K562 (cell line): Measurements from ENCODE around the gene TREM1. TPM values are rescaled to one million over a fixed set of nuclear protein-coding genes. Genes with fewer than 3 reads are reported as not detected.

Experiments
- ATF1 ChIP-seq, 2 experiments: fragments of 450-650 bp in 1 of 2; IDR thresholded peaks; 2 replicates each; pipeline ENCODE4 v1.6.1; 2016; ENCODE audit warnings: missing compliant biosample characterization in 1 of 2, missing genetic modification characterization in 1 of 2
- CBX3 ChIP-seq, 2 experiments: IDR thresholded peaks; 1 replicate in 1 of 2; 2 replicates in 1 of 2; pipeline ENCODE4 v1.6.1; 2012; ENCODE audit warnings: inconsistent platforms in 2 of 2, low read length in 2 of 2, borderline replicate concordance in 1 of 2, control low read depth in 1 of 2
- EHMT2 ChIP-seq: fragments of 450-650 bp; IDR thresholded peaks from 2 replicates; pipeline ENCODE4 v1.6.1; 2018; ENCODE audit warnings: antibody characterized with exemption
- ETS1 ChIP-seq: conservative IDR thresholded peaks from 2 replicates; pipeline ENCODE4 v1.6.1; 2011; ENCODE audit warnings: low read depth, mild to moderate bottlenecking, low read length; ENCODE audit not compliant: control insufficient read depth
- ETV1 ChIP-seq: fragments of 450-650 bp; conservative IDR thresholded peaks from 2 replicates; pipeline ENCODE4 v1.6.1; 2016; ENCODE audit warnings: missing genetic modification characterization, control low read depth, low read depth, missing compliant biosample characterization
- FOXJ3 ChIP-seq: sonication (generic); formaldehyde crosslinking; IDR thresholded peaks from 2 replicates; pipeline ENCODE4 v1.4.0; 2020; ENCODE audit warnings: mild to moderate bottlenecking, missing genetic modification reagents
- HMG20B ChIP-seq: fragments of 250-450 bp; sonication (Bioruptor Pico); IDR thresholded peaks from 2 replicates; pipeline ENCODE4 v1.5.0; 2021; ENCODE audit warnings: mild to moderate bottlenecking
- KAT8 ChIP-seq: fragments of 450-650 bp; IDR thresholded peaks from 2 replicates; pipeline ENCODE4 v1.6.1; 2016; ENCODE audit warnings: low read depth, mild to moderate bottlenecking
- MEIS2 ChIP-seq: fragments of 450-650 bp; IDR thresholded peaks from 2 replicates; pipeline ENCODE4 v1.6.1; 2014; ENCODE audit warnings: mild to moderate bottlenecking; ENCODE audit not compliant: partially characterized antibody
- NFE2 ChIP-seq: IDR thresholded peaks from 2 replicates; pipeline ENCODE4 v1.6.1; 2014; ENCODE audit warnings: antibody characterized with exemption, low read depth
- PTRF ChIP-seq: fragments of 450-650 bp; IDR thresholded peaks from 2 replicates; pipeline ENCODE4 v1.6.1; 2016; ENCODE audit warnings: mild to moderate bottlenecking, missing genetic modification characterization, missing compliant biosample characterization
- RBM15 ChIP-seq: fragments of 200-400 bp; formaldehyde crosslinking; IDR thresholded peaks from 2 replicates; pipeline ENCODE4 v1.6.1; 2018; ENCODE audit warnings: mild to moderate bottlenecking, low read length, moderate library complexity; ENCODE audit not compliant: insufficient read depth
- THAP7 ChIP-seq: fragments of 250-450 bp; sonication (Bioruptor Pico); IDR thresholded peaks from 2 replicates; pipeline ENCODE4 v1.5.0; 2021
- ZBTB26 ChIP-seq: fragments of 450-650 bp; formaldehyde crosslinking; IDR thresholded peaks from 2 replicates; pipeline ENCODE4 v1.4.0; 2022; ENCODE audit warnings: missing genetic modification characterization
- ZKSCAN1 ChIP-seq: fragments of 150-350 bp; IDR thresholded peaks from 2 replicates; pipeline ENCODE4 v1.6.1; 2016; ENCODE audit warnings: low read depth, low read length
- ZNF224 ChIP-seq: sonication (generic); formaldehyde crosslinking; IDR thresholded peaks from 2 replicates; pipeline ENCODE4 v1.8.0; 2022; ENCODE audit warnings: mild to moderate bottlenecking, missing genetic modification reagents
- ZNF253 ChIP-seq: fragments of 250-450 bp; sonication (Bioruptor Pico); conservative IDR thresholded peaks from 2 replicates; pipeline ENCODE4 v1.6.1; 2021; ENCODE audit warnings: mild to moderate bottlenecking
- ZNF311 ChIP-seq: fragments of 250-450 bp; sonication (Bioruptor Pico); IDR thresholded peaks from 2 replicates; pipeline ENCODE4 v1.4.0; 2020; ENCODE audit warnings: mild to moderate bottlenecking, moderate library complexity
- ZNF408 ChIP-seq: fragments of 250-450 bp; sonication (Bioruptor Pico); IDR thresholded peaks from 2 replicates; pipeline ENCODE4 v1.4.0; 2020; ENCODE audit warnings: low read depth, mild to moderate bottlenecking, moderate library complexity
- ZNF41 ChIP-seq: fragments of 250-450 bp; sonication (Bioruptor Pico); conservative IDR thresholded peaks from 2 replicates; pipeline ENCODE4 v1.4.0; 2020; ENCODE audit warnings: mild to moderate bottlenecking
- ZNF583 ChIP-seq: fragments of 250-450 bp; sonication (Bioruptor Pico); IDR thresholded peaks from 2 replicates; pipeline ENCODE4 v1.4.0; 2020
- ZNF695 ChIP-seq: fragments of 450-650 bp; formaldehyde crosslinking; IDR thresholded peaks from 2 replicates; pipeline ENCODE4 v1.4.0; 2020; ENCODE audit warnings: mild to moderate bottlenecking, moderate library complexity
- ZNF79 ChIP-seq: fragments of 250-450 bp; sonication (Bioruptor Pico); IDR thresholded peaks from 2 replicates; pipeline ENCODE4 v1.4.0; 2020; ENCODE audit warnings: low read depth, mild to moderate bottlenecking, moderate library complexity
- ZSCAN29 ChIP-seq: fragments of 450-650 bp; IDR thresholded peaks from 2 replicates; pipeline ENCODE4 v1.6.1; 2017
- polyA plus RNA-seq, 8 experiments: library from polyadenylated mRNA; depleted of rRNA in 4 of 8; stranded (reverse) in 5 of 8; unstranded in 3 of 8; fragments of >200 nt; fragmentation: Nextera tagmentation in 2 of 8; fragmentation: Illumina TruSeq in 1 of 8; extraction: Ambion mirVana in 2 of 8; extraction: Trizol in 1 of 8; gene quantifications; 2 replicates each; pipeline versions ENCODE4 v1.2.1 to v1.2.3, GENCODE V29; 2011 to 2014; ENCODE audit warnings: inconsistent platforms in 1 of 8, missing spikeins in 1 of 8
- total RNA-seq, 7 experiments: library from RNA; depleted of rRNA in 6 of 7; stranded (reverse); fragments of >200 nt in 6 of 7; fragmentation: Illumina TruSeq in 2 of 7; extraction: Trizol in 2 of 7; gene quantifications; 2 replicates each; pipeline versions ENCODE4 v1.2.1 to v1.2.3, GENCODE V29; 2011 to 2021; ENCODE audit warnings: low replicate concordance in 1 of 7

TREM1 gene
- total and polyA plus RNA-seq, 9 of the 15 experiments (the other 6 are each of a cell fraction or from before 2014, with no cell fraction given): not detected

GRCh38 chr6:41318654-41319565 is 32.4 kb upstream of the TREM1 start (continued):
- TF ChIP-seq THAP7 (CRISPR knock-in tag): no peak
- TF ChIP-seq FOXJ3 (CRISPR knock-in tag): no peak
- peak; percentile 84 for TF ChIP-seq MEIS2
- TF ChIP-seq ZNF41 (CRISPR knock-in tag): no peak
- TF ChIP-seq KAT8: no peak
- no peak for TF ChIP-seq RBM15
- no peak for TF ChIP-seq ZNF311 (CRISPR knock-in tag)
- TF ChIP-seq ETS1: peak; percentile 36; the same call in 1 of the 2 replicates
- no peak for TF ChIP-seq ZNF695
- TF ChIP-seq ZKSCAN1: no peak
- TF ChIP-seq NFE2: peak; percentile 43; the same call in 1 of the 2 replicates
- TF ChIP-seq ZNF583: no peak
- no peak for TF ChIP-seq ZNF253
- TF ChIP-seq ZNF408 (CRISPR knock-in tag): no peak
- TF ChIP-seq ZNF79: no peak
- TF ChIP-seq ZBTB26 (CRISPR knock-in tag): no peak
- no peak for TF ChIP-seq EHMT2
- no peak for TF ChIP-seq PTRF (tag)
- TF ChIP-seq ZSCAN29: no peak; the same call in 1 of the 2 replicates
- TF ChIP-seq ETV1 (tag): peak; percentile 89
- TF ChIP-seq CBX3 (IDR thresholded peaks at IDR 0.05; ENCODE audit: borderline replicate concordance in 1 of 2, low read length in 2 of 2): peak in 1 of 2 experiments; percentile 51; a peak in 1 of 3 replicates
- TF ChIP-seq ZNF224: no peak
- no peak for TF ChIP-seq HMG20B (CRISPR knock-in tag)
- TF ChIP-seq ATF1 (CRISPR knock-in tag; IDR thresholded peaks at IDR 0.05): no peak
- peak; percentile 77 for TF ChIP-seq ATF1 (tag; IDR thresholded peaks at IDR 0.05)
